ENCODE results near the gene CHST5. TPM values are rescaled to one million over a fixed set of nuclear protein-coding genes. Genes with fewer than 3 reads are reported as not detected.

CHST5 gene
- total and polyA plus RNA-seq, 9 of the 15 experiments (the other 6 are each of a cell fraction or from before 2014, with no cell fraction given), result 0.06 to 0.21 (median 0.14) TPM; not detected in 5

DNA sequence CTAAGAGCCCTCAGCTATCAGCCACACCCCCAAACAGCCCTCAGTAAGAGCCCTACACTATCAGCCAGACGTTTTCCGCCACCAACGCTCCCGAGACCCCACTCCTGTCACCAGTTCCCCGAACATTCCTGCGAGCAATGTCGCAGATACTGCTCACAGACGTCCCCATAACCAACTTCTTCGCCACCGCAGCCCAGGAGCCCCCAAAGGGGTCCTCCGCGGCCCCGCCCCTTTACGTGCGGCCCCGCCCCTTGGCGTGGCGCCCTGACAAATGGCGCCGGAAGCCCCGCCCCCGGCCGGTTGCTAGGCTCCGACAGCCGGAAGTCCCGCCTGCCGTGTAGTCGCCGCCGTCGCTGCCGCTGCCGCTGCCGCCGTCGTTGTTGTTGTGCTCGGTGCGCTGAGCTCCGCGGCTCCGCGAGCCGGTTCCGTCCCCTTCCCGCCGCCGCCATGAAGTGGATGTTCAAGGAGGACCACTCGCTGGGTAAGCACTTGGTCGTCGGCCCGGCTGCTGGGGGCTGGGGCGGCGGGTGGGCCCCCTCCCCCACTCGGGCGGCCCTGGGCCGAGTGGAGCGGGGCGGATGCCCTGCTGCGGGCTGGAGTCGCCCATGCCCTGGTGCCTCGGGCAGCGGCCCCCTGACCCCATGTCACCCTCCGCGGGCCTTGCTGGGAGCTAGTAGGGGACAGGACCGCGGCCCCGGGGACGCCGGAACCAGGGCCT lies 30.3 kb upstream of the CHST5 start, which contains the start of gene GABARAPL2 (continued):
- TF ChIP-seq, protein P1, sequence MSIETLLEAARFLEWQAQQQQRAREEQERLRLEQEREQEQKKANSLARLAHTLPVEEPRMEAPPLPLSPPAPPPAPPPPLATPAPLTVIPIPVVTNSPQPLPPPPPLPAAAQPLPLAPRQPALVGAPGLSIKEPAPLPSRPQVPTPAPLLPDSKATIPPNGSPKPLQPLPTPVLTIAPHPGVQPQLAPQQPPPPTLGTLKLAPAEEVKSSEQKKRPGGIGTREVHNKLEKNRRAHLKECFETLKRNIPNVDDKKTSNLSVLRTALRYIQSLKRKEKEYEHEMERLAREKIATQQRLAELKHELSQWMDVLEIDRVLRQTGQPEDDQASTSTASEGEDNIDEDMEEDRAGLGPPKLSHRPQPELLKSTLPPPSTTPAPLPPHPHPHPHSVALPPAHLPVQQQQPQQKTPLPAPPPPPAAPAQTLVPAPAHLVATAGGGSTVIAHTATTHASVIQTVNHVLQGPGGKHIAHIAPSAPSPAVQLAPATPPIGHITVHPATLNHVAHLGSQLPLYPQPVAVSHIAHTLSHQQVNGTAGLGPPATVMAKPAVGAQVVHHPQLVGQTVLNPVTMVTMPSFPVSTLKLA (conservative IDR thresholded peaks at IDR 0.05), result peak; percentile 62 to 77; a peak in 3 of 4 replicates
- TF ChIP-seq HDAC8 (tag; IDR thresholded peaks at IDR 0.05), result no peak
- peak; percentile 49 for TF ChIP-seq KDM5B (IDR thresholded peaks at IDR 0.05; ENCODE audit: insufficient replicate concordance, low read depth, low read length)
- TF ChIP-seq, protein P2, sequence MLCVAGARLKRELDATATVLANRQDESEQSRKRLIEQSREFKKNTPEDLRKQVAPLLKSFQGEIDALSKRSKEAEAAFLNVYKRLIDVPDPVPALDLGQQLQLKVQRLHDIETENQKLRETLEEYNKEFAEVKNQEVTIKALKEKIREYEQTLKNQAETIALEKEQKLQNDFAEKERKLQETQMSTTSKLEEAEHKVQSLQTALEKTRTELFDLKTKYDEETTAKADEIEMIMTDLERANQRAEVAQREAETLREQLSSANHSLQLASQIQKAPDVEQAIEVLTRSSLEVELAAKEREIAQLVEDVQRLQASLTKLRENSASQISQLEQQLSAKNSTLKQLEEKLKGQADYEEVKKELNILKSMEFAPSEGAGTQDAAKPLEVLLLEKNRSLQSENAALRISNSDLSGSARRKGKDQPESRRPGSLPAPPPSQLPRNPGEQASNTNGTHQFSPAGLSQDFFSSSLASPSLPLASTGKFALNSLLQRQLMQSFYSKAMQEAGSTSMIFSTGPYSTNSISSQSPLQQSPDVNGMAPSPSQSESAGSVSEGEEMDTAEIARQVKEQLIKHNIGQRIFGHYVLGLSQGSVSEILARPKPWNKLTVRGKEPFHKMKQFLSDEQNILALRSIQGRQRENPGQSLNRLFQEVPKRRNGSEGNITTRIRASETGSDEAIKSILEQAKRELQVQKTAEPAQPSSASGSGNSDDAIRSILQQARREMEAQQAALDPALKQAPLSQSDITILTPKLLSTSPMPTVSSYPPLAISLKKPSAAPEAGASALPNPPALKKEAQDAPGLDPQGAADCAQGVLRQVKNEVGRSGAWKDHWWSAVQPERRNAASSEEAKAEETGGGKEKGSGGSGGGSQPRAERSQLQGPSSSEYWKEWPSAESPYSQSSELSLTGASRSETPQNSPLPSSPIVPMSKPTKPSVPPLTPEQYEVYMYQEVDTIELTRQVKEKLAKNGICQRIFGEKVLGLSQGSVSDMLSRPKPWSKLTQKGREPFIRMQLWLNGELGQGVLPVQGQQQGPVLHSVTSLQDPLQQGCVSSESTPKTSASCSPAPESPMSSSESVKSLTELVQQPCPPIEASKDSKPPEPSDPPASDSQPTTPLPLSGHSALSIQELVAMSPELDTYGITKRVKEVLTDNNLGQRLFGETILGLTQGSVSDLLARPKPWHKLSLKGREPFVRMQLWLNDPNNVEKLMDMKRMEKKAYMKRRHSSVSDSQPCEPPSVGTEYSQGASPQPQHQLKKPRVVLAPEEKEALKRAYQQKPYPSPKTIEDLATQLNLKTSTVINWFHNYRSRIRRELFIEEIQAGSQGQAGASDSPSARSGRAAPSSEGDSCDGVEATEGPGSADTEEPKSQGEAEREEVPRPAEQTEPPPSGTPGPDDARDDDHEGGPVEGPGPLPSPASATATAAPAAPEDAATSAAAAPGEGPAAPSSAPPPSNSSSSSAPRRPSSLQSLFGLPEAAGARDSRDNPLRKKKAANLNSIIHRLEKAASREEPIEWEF (CRISPR knock-in tag; IDR thresholded peaks at IDR 0.05), result no peak
- TF ChIP-seq RBM39 (optimal IDR thresholded peaks at IDR 0.05; ENCODE audit: low read depth, low read length), result no peak
- peak in 1 of 2 experiments; percentile 91; a peak in 2 of 4 replicates for TF ChIP-seq HDAC1 (IDR thresholded peaks at IDR 0.05)
- TF ChIP-seq, protein P3, sequence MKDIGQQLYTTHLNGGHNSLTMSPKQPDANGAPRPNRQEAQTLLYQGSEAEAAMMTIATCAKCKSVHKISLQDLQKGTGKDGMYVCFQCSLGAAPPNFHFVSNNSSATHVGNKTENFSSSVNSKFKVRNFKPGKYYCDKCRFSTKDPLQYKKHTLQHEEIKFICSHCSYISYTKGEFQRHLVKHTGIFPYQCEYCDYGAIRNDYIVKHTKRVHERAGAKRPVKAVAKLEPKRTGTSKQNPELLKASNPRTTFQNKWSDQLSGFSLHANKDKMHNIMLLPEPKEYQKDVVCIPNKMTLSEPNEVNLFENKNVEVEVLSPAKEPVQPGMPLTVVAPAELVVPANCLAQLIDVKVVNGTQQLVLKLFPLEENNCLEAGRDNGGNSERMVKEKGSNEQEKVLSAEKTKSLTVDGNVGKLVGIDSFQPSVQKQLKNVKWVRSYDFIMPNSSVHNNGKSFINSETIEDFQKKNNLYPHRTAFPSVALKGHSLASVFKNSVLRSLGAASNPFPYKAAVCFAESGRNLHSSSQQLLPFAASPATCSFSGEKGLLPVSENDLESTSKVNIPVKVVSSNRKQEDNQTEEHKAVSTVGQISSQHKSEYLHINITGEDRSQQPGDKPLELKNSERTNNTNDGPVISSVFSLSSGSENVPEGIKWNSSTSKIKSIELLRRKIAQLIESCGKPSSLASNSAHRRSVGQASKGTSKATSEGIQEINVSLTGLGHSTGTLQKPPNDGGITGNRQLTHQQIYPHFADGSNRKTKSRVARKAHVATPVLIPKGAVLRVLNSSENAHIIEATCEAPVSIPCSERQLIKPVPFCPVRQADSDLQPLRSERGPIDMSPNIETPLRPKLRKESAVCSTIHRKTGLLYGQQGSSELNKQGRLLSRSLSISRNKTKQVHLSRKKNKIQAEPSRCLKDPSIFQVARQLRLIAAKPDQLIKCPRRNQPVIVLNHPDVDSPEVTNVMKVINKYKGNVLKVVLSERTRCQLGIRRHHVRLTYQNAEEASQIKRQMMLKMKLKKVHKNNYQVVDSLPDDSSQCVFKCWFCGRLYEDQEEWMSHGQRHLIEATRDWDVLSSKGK (CRISPR knock-in tag; IDR thresholded peaks at IDR 0.05), result no peak
- TF ChIP-seq POLR2A (conservative IDR thresholded peaks at IDR 0.05), result peak; percentile 68
- no peak for TF ChIP-seq SMARCA5 (IDR thresholded peaks at IDR 0.05)
- no peak for TF ChIP-seq MCM5 (IDR thresholded peaks at IDR 0.05; ENCODE audit: low read depth)
- TF ChIP-seq NCOA4 (IDR thresholded peaks at IDR 0.05; ENCODE audit: partially characterized antibody), result no peak
- TF ChIP-seq KAT7 (CRISPR knock-in tag; IDR thresholded peaks at IDR 0.05; ENCODE audit: borderline replicate concordance), result no peak
- TF ChIP-seq, protein P4, sequence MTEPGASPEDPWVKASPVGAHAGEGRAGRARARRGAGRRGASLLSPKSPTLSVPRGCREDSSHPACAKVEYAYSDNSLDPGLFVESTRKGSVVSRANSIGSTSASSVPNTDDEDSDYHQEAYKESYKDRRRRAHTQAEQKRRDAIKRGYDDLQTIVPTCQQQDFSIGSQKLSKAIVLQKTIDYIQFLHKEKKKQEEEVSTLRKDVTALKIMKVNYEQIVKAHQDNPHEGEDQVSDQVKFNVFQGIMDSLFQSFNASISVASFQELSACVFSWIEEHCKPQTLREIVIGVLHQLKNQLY (CRISPR knock-in tag; conservative IDR thresholded peaks at IDR 0.05), result no peak
- TF ChIP-seq, protein P5, sequence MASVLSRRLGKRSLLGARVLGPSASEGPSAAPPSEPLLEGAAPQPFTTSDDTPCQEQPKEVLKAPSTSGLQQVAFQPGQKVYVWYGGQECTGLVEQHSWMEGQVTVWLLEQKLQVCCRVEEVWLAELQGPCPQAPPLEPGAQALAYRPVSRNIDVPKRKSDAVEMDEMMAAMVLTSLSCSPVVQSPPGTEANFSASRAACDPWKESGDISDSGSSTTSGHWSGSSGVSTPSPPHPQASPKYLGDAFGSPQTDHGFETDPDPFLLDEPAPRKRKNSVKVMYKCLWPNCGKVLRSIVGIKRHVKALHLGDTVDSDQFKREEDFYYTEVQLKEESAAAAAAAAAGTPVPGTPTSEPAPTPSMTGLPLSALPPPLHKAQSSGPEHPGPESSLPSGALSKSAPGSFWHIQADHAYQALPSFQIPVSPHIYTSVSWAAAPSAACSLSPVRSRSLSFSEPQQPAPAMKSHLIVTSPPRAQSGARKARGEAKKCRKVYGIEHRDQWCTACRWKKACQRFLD (CRISPR knock-in tag; IDR thresholded peaks at IDR 0.05), result no peak

All from K562 (cell line).